ENCODE results near the gene SLC22A4. TPM values are rescaled to one million over a fixed set of nuclear protein-coding genes. Genes with fewer than 3 reads are reported as not detected.

Gene SLC22A4
- polyA plus RNA-seq, 1 donor from 2014 or later: 2.0 TPM

DNA sequence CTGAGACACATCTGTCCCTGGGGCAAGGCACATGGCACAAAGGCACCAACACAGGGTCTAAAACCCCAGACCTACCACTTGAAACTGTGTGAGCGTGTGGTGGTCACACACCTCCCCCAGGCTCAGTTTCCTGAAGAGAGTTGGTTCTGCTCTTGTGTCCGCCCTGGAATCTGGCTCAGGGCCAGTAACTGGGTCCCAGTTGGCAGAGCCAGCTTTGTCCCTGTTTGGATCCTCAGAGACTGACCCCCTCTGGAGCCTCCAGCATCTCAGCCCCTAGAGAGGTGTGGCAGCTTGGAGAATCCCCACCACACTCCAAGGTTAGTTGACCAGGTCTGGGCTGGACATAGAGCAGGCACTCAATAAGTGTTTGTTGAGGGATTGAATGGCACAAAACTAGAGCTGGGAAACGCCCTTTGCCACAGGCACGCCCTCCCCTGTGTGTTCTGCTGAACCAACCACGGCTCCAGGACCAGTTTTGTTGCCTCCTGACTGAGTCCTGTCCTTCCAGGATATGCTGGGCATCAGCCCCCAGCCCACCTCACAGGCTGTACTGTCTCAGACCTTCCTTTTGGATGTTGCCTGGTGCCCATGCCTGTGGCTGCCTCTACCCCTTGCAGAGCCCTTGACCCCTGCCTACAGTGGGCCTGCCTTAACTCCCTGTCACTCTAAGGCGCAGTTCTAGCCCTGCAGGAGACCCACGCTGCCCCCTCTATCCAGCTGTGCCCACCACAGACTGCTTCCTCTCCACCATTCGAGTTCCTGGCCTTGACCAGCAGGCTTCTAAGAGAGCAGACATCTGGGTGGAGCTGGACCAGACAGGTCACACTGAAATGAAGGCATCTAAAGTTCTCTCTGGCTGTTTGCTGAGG is 40.5 kb upstream of the SLC22A4 start:
- Histone ChIP-seq H2AFZ (ENCODE audit: low read depth, low read length) (no peak overlapping the region), H3K79me2 (replicated peaks; ENCODE audit: insufficient read depth, low read length) (no peaks in the 10 kb centered on the region), H3K27me3 (ENCODE audit: insufficient read depth, low read depth, low read length) (peaks cover 12% of the 10 kb centered on the region), H3F3A (ENCODE audit: insufficient read depth, low read length, poor library complexity, severe bottlenecking) (no peaks in the 10 kb centered on the region), H3K27ac (ENCODE audit: low read length) (no peak overlapping the region), H3K9me2 (ENCODE audit: insufficient read depth, low read length) (no peaks in the 10 kb centered on the region), H3K9ac (ENCODE audit: low read length) (no peak overlapping the region), H3K9me3 (ENCODE audit: low read length) (no peaks in the 10 kb centered on the region), H3K4me2 (ENCODE audit: low read length) (no peak overlapping the region), H4K20me1 (ENCODE audit: insufficient read depth) (no peaks in the 10 kb centered on the region), H3K36me3 (ENCODE audit: insufficient read depth, low read length) (no peaks in the 10 kb centered on the region), H3K4me3 (ENCODE audit: low read length) (no peak overlapping the region)
- no peak for TF ChIP-seq RAD21 (conservative IDR thresholded peaks at IDR 0.05)
- TF ChIP-seq EP300 (conservative IDR thresholded peaks at IDR 0.05; ENCODE audit: poor library complexity, severe bottlenecking): no peak
- no peak for TF ChIP-seq TAF1 (IDR thresholded peaks at IDR 0.05; ENCODE audit: low read depth)

DNA sequence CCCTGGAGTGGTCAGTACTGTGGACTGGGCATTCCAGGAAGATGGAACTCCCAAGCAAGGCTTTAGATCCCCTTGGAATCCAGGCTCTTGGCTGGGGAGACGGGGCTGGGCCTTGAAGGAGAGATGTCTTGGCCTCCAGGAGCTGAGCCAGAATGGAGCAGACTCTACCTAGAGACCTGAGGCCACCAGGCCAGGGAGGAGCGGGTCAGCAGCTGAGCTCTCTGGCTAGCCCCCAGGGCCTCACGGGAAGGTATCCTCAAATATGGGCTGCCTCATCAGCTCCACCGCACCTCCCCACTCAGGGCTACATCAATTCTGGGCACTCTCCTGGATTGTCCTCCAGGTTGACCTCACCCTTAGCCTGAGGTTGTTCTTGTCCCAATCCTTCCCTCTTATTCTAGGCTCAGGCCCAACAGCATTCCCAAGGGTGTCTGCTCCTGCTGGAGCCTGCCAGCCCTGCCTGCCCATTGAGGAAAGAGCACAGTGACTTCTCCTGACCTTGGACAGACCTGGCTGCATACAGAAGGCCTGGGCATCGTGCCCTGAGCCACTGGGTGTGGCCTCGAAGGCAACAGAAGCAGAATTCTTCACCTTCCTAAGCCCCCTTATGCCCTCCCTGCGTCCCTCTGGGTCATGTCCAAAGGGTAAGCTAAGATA is 39.7 kb upstream of the SLC22A4 start:
- Histone ChIP-seq H3F3A (ENCODE audit: insufficient read depth, low read length, poor library complexity, severe bottlenecking) (no peaks in the 10 kb centered on the region), H3K9me2 (ENCODE audit: insufficient read depth, low read length) (no peaks in the 10 kb centered on the region), H3K9me3 (ENCODE audit: low read length) (no peaks in the 10 kb centered on the region), H4K20me1 (ENCODE audit: insufficient read depth) (no peaks in the 10 kb centered on the region), H3K4me3 (ENCODE audit: low read length) (no peak overlapping the region), H3K27me3 (ENCODE audit: insufficient read depth, low read depth, low read length) (peaks cover 12% of the 10 kb centered on the region), H3K36me3 (ENCODE audit: insufficient read depth, low read length) (no peaks in the 10 kb centered on the region), H3K4me2 (ENCODE audit: low read length) (no peak overlapping the region), H3K9ac (ENCODE audit: low read length) (no peak overlapping the region), H3K27ac (ENCODE audit: low read length) (no peak overlapping the region), H2AFZ (ENCODE audit: low read depth, low read length) (no peak overlapping the region), H3K79me2 (replicated peaks; ENCODE audit: insufficient read depth, low read length) (no peaks in the 10 kb centered on the region)
- TF ChIP-seq, protein P1, sequence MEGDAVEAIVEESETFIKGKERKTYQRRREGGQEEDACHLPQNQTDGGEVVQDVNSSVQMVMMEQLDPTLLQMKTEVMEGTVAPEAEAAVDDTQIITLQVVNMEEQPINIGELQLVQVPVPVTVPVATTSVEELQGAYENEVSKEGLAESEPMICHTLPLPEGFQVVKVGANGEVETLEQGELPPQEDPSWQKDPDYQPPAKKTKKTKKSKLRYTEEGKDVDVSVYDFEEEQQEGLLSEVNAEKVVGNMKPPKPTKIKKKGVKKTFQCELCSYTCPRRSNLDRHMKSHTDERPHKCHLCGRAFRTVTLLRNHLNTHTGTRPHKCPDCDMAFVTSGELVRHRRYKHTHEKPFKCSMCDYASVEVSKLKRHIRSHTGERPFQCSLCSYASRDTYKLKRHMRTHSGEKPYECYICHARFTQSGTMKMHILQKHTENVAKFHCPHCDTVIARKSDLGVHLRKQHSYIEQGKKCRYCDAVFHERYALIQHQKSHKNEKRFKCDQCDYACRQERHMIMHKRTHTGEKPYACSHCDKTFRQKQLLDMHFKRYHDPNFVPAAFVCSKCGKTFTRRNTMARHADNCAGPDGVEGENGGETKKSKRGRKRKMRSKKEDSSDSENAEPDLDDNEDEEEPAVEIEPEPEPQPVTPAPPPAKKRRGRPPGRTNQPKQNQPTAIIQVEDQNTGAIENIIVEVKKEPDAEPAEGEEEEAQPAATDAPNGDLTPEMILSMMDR (IDR thresholded peaks at IDR 0.05; ENCODE audit: poor library complexity, severe bottlenecking): no peak
- no peak for TF ChIP-seq RAD21 (conservative IDR thresholded peaks at IDR 0.05)
- no peak for TF ChIP-seq POLR2AphosphoS5 (IDR thresholded peaks at IDR 0.05)
- TF ChIP-seq, protein P2, sequence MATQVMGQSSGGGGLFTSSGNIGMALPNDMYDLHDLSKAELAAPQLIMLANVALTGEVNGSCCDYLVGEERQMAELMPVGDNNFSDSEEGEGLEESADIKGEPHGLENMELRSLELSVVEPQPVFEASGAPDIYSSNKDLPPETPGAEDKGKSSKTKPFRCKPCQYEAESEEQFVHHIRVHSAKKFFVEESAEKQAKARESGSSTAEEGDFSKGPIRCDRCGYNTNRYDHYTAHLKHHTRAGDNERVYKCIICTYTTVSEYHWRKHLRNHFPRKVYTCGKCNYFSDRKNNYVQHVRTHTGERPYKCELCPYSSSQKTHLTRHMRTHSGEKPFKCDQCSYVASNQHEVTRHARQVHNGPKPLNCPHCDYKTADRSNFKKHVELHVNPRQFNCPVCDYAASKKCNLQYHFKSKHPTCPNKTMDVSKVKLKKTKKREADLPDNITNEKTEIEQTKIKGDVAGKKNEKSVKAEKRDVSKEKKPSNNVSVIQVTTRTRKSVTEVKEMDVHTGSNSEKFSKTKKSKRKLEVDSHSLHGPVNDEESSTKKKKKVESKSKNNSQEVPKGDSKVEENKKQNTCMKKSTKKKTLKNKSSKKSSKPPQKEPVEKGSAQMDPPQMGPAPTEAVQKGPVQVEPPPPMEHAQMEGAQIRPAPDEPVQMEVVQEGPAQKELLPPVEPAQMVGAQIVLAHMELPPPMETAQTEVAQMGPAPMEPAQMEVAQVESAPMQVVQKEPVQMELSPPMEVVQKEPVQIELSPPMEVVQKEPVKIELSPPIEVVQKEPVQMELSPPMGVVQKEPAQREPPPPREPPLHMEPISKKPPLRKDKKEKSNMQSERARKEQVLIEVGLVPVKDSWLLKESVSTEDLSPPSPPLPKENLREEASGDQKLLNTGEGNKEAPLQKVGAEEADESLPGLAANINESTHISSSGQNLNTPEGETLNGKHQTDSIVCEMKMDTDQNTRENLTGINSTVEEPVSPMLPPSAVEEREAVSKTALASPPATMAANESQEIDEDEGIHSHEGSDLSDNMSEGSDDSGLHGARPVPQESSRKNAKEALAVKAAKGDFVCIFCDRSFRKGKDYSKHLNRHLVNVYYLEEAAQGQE (IDR thresholded peaks at IDR 0.05; ENCODE audit: borderline replicate concordance): no peak
- TF ChIP-seq TAF1 (IDR thresholded peaks at IDR 0.05; ENCODE audit: low read depth): no peak
- TF ChIP-seq MXI1 (conservative IDR thresholded peaks at IDR 0.05; ENCODE audit: poor library complexity, severe bottlenecking): no peak
- no peak for TF ChIP-seq EP300 (conservative IDR thresholded peaks at IDR 0.05; ENCODE audit: poor library complexity, severe bottlenecking)
- TF ChIP-seq EZH2 (IDR thresholded peaks at IDR 0.05; ENCODE audit: borderline replicate concordance, insufficient read depth, low read length, poor library complexity, severe bottlenecking): no peak
